ENCODE data around the gene IRAG1. TPM values are rescaled to one million over a fixed set of nuclear protein-coding genes. Genes with fewer than 3 reads are reported as not detected.

The IRAG1 gene
- total and polyA plus RNA-seq, 2 of the 13 experiments (the other 11 are each of a cell fraction or from before 2014, with no cell fraction given): 0.13 to 0.20 TPM

DNA sequence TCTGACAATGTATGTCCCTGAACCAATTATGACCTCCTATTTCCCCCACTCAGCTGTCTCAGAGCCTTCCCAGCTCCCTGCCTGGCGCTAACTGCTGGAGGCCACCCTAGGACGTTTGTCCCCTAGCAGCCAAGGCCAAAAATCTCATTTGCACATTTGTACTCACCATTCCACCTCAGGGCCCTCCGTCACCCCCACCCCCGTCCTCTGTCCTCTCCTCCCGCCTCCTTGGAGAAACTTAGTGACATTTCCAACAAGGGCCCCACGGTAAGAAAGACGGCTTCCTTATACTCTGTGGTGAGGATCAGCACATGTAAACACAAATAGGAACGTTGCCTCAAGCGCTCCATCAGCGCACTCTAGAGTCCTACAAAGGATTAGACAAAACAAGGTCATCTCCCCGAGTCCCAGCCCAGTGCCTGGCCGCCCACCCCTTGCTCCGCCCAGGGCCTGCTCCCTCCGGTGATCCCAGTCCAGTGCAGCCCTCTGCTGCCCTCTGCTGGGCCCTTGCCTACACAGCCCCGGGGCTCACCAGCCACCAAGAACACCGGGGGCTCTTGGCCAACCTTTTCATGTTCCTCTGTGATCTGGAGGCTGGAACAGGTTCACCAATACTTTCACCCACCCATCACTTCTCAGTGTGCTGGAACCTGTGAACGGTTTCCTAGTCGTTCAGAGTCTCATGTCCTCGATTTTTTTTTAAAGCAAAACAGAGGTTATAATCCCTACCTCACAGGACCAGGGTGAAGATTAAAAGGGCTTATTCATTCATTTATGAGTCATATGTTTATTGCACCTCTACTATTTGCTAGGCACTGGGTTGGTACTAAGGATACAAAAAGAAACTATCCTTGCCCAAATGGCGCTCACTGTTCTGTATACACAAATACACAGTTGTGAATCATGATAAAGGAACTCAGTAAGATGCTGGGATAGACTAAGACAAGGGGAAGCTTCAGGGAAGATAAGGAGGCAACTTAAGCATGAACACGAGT is 42.2 kb upstream of the IRAG1 start (continued):
- TF ChIP-seq ZNF407 (CRISPR knock-in tag; IDR thresholded peaks at IDR 0.05; ENCODE audit: not compliant biosample characterization) (no peak), HDAC1 (CRISPR knock-in tag; IDR thresholded peaks at IDR 0.05) (0 out of 2 replicates have a peak, but pooled peaks have one; percentile 30), RORA (CRISPR knock-in tag; IDR thresholded peaks at IDR 0.05) (no peak), ZNF629 (CRISPR knock-in tag; conservative IDR thresholded peaks at IDR 0.05) (no peak), TBX3 (IDR thresholded peaks at IDR 0.05; ENCODE audit: borderline replicate concordance) (no peak), SRSF4 (IDR thresholded peaks at IDR 0.05; ENCODE audit: low read depth, low read length, poor library complexity, severe bottlenecking) (no peak), PLRG1 (conservative IDR thresholded peaks at IDR 0.05) (no peak), PPARG (CRISPR knock-in tag; conservative IDR thresholded peaks at IDR 0.05) (0 out of 2 replicates have a peak, but pooled peaks have one; percentile 34), ZBTB42 (CRISPR knock-in tag; IDR thresholded peaks at IDR 0.05) (no peak), ZNF784 (CRISPR knock-in tag; IDR thresholded peaks at IDR 0.05; ENCODE audit: borderline replicate concordance) (no peak), HOXD1 (CRISPR knock-in tag; IDR thresholded peaks at IDR 0.05) (no peak), NR2F6 (IDR thresholded peaks at IDR 0.05) (no peak), NR2F6 (CRISPR knock-in tag; IDR thresholded peaks at IDR 0.05) (0 out of 2 replicates have a peak, but pooled peaks have one; percentile 33), ZSCAN9 (CRISPR knock-in tag; IDR thresholded peaks at IDR 0.05; ENCODE audit: borderline replicate concordance) (no peak; the same call in 1 of the 2 replicates), SP1 (IDR thresholded peaks at IDR 0.05) (no peak), SP1 (CRISPR knock-in tag; IDR thresholded peaks at IDR 0.05) (peak; percentile 64; the same call in 1 of the 2 replicates), ETV5 (CRISPR knock-in tag; IDR thresholded peaks at IDR 0.05; ENCODE audit: borderline replicate concordance) (peak; percentile 89), MNT (IDR thresholded peaks at IDR 0.05) (no peak)
- TF ChIP-seq, protein P1, sequence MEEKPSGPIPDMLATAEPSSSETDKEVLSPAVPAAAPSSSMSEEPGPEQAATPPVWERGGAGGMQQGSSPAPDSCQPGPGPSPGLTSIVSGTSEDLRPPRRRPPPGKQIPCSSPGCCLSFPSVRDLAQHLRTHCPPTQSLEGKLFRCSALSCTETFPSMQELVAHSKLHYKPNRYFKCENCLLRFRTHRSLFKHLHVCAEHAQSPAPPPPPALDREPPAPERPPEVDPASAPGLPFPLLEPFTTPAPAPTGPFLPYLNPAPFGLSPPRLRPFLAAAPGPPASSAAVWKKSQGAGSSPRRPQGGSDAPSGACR (CRISPR knock-in tag; IDR thresholded peaks at IDR 0.05): no peak
